Activated CD8-positive, alpha-beta T cell treated with anti-CD3 and anti-CD28 coated beads for 36 hours (primary cell): ENCODE data around the gene CHST15. TPM values are rescaled to one million over a fixed set of nuclear protein-coding genes. Genes with fewer than 3 reads are reported as not detected.

Source experiments
- ATAC-seq: fragments of 200-7000 bp; cut with Tn5 transposase; one replicate; pipeline ENCODE4 v1.10.0; 2021; ENCODE audit warnings: mild to moderate bottlenecking, moderate library complexity
- CTCF ChIA-PET: fragments of 350-600 bp; sonication (Branson Sonifier 250); formaldehyde crosslinking; loops from one replicate; lab custom pipeline; 2021; ENCODE audit warnings: antibody characterized with exemption; lab: Charles Lee
- POLR2A ChIA-PET: fragments of 350-600 bp; sonication (Branson Sonifier 250); formaldehyde crosslinking; loops from one replicate; lab custom pipeline; 2021; ENCODE audit warnings: antibody characterized with exemption; lab: Charles Lee
- DNase-seq: peaks from one replicate; pipeline ENCODE4 v3.0.0-alpha.2; 2020
- H3K27ac Mint-ChIP-seq: one replicate; pipeline ENCODE4 v1.8.0; 2021; ENCODE audit warnings: mild to moderate bottlenecking, mixed read lengths
- H3K27me3 Mint-ChIP-seq: one replicate; pipeline ENCODE4 v1.8.0; 2021; ENCODE audit warnings: mixed read lengths
- H3K36me3 Mint-ChIP-seq: one replicate; pipeline ENCODE4 v1.8.0; 2021; ENCODE audit warnings: low read depth, mixed read lengths
- H3K4me1 Mint-ChIP-seq: one replicate; pipeline ENCODE4 v1.8.0; 2021; ENCODE audit warnings: low read depth, mixed read lengths
- H3K4me3 Mint-ChIP-seq: one replicate; pipeline ENCODE4 v1.8.0; 2021; ENCODE audit warnings: mild to moderate bottlenecking, moderate library complexity, mixed read lengths
- H3K9me3 Mint-ChIP-seq: one replicate; pipeline ENCODE4 v1.8.0; 2021; ENCODE audit warnings: mixed read lengths
- intact Hi-C: fragments of 100-400 bp; cut with micrococcal nuclease; formaldehyde crosslinking; loops from one replicate; pipeline ENCODE4 v1.10.0; 2022
- total RNA-seq, 2 experiments: library from RNA; stranded (reverse); gene quantifications; one replicate each; pipeline ENCODE4 v1.2.3, GENCODE V29; 2021
- TF ChIP-seq, protein P1 (sequence below): fragments of 200-600 bp; IDR thresholded peaks from one replicate; pipeline ENCODE4 v1.8.0; 2022; ENCODE audit warnings: antibody characterized with exemption, mild to moderate bottlenecking

The CHST15 gene
- total RNA-seq, 2 experiments from 2014 or later: 0.36 to 0.81 TPM

DNA sequence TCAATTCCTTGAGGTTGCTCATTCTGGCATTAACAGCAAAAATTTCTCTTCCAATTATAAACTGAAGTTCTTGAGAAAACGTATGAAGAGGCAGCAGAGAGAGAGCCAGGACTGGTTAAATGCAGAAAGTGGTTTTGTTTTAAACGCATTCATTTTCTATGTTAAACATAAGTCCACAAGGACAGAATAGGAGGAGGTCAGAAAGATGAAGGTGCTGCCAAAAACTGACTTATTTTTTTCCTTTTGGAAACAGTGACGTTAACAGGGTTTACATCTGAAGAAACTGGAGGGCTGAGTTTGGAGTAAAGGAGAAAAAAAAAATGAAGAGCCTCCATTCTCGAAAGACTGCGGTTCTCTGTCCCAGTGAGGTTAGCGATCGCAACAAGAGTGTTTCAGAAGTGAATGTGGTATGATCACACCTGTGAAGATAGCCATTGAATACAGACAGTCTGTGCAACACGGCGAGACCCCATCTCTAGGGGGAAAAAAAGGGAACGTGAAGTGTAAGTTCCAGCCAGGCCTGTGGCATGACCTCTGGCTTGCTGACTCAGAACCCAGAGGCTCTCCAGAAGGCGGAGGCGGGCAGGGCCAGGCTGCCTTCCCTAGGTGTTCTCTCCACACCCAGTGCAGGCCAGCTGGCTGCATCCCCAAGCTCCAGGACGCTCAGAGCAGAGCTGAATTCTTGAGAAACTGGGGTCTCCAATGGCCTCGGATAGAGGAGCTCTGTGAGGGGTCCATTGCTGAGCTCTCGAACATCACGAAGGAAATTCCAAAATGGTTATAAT lies 84.0 kb downstream of the CHST15 start:
- ChIA-PET CTCF (interaction anchor here (0.5 to 1.8 kb wide), 2 partner anchors 380 to 476 kb away, joined by 4 to 5 read pairs; no protein-coding TSS in a partner anchor), POLR2A (no interaction called here)
- TF ChIP-seq, protein P1, sequence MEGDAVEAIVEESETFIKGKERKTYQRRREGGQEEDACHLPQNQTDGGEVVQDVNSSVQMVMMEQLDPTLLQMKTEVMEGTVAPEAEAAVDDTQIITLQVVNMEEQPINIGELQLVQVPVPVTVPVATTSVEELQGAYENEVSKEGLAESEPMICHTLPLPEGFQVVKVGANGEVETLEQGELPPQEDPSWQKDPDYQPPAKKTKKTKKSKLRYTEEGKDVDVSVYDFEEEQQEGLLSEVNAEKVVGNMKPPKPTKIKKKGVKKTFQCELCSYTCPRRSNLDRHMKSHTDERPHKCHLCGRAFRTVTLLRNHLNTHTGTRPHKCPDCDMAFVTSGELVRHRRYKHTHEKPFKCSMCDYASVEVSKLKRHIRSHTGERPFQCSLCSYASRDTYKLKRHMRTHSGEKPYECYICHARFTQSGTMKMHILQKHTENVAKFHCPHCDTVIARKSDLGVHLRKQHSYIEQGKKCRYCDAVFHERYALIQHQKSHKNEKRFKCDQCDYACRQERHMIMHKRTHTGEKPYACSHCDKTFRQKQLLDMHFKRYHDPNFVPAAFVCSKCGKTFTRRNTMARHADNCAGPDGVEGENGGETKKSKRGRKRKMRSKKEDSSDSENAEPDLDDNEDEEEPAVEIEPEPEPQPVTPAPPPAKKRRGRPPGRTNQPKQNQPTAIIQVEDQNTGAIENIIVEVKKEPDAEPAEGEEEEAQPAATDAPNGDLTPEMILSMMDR: no peak
- no peak for ATAC-seq
- Mint-ChIP-seq H3K36me3 (no peaks in the 10 kb centered on the region), H3K9me3 (peaks cover 8% of the 10 kb centered on the region), H3K4me3 (no peak overlapping the region), H3K27me3 (no peaks in the 10 kb centered on the region), H3K27ac (no peak overlapping the region), H3K4me1 (no peaks in the 10 kb centered on the region)
- intact Hi-C loops: no loop called here
- DNase-seq: no peak

DNA sequence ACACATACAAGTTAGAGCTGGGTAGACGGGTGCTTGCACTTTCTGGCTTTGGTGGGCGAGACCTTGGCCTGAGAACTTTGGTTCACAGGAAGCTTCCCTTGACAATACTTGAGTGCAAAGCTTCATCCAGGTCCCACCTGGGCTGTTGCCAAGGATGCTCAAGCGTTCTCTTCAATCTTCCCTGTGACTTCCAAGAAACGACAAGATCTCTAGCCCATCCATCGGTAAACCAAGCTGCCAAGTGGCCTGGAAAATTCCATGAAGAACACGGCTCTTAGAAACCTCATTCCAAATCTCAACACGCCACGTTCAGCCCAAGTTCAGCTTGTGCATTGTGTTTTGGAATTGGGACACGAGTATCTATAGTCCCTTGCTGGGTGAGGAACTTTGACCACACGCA lies 84.7 kb downstream of the CHST15 start:
- H3K4me1 Mint-ChIP-seq: no peaks in the 10 kb centered on the region
- TF ChIP-seq, protein P1: no peak
- CTCF ChIA-PET: no interaction called here
- H3K27me3 Mint-ChIP-seq: no peaks in the 10 kb centered on the region
- H3K4me3 Mint-ChIP-seq: no peak overlapping the region
- no peaks in the 10 kb centered on the region for H3K36me3 Mint-ChIP-seq
- POLR2A ChIA-PET: no interaction called here
- DNase-seq (no peak), ATAC-seq (no peak)
- H3K9me3 Mint-ChIP-seq: peaks cover 3% of the 10 kb centered on the region
- H3K27ac Mint-ChIP-seq: no peak overlapping the region
- intact Hi-C loops: no loop called here

DNA sequence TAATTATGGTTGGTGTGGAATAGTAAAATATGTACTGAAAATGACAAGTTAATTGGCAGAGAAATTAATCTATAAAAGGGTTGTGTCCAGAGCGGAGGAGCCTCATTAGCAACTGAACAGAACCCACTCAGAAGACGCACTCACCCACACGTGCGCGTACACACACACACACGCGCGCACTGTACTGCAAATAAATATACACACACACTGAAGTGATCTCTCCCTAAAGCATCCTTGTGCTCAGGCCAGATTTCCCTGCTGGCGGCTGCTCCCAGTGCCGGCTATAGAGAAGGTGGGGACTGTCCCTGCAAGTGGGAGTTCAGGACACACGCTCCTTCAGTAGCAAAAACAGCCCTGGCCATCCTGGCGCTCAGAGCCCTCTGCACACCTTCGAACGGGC lies 85.2 kb downstream of the CHST15 start:
- H3K27ac Mint-ChIP-seq: no peak overlapping the region
- H3K4me3 Mint-ChIP-seq: no peak overlapping the region
- H3K36me3 Mint-ChIP-seq: no peaks in the 10 kb centered on the region
- H3K27me3 Mint-ChIP-seq: no peaks in the 10 kb centered on the region
- ATAC-seq (no peak), DNase-seq (no peak)
- ChIA-PET CTCF (no interaction called here), POLR2A (no interaction called here)
- no peaks in the 10 kb centered on the region for H3K4me1 Mint-ChIP-seq
- TF ChIP-seq, protein P1: no peak
- no peaks in the 10 kb centered on the region for H3K9me3 Mint-ChIP-seq
- intact Hi-C loops: no loop called here

DNA sequence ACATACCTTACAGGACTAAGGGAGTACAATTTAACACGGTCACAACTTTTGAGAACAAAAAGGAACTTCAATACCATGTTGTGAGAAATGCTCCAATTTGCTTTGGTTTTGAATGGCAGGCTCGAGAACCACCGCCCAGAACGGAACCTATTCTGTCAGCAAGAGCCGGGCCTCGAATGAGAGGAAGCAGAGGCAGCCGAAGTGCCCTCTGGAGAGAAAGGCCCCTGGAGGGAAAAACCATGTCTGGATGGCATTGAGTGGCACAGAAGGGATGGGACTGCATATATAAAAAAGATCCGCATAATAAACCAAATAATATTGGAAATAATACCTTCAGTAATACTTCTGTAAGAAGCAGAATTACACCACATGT lies 85.6 kb downstream of the CHST15 start:
- no peaks in the 10 kb centered on the region for H3K4me1 Mint-ChIP-seq
- DNase-seq (no peak), ATAC-seq (no peak)
- H3K4me3 Mint-ChIP-seq: no peak overlapping the region
- H3K36me3 Mint-ChIP-seq: no peaks in the 10 kb centered on the region
- no peaks in the 10 kb centered on the region for H3K9me3 Mint-ChIP-seq
- ChIA-PET CTCF (no interaction called here), POLR2A (interaction anchor here (0.5 kb wide), 1 partner anchor 840 kb away, joined by 3 read pairs; no protein-coding TSS in a partner anchor)
- no peaks in the 10 kb centered on the region for H3K27me3 Mint-ChIP-seq
- intact Hi-C loops: no loop called here
- TF ChIP-seq, protein P1: no peak
- no peak overlapping the region for H3K27ac Mint-ChIP-seq

DNA sequence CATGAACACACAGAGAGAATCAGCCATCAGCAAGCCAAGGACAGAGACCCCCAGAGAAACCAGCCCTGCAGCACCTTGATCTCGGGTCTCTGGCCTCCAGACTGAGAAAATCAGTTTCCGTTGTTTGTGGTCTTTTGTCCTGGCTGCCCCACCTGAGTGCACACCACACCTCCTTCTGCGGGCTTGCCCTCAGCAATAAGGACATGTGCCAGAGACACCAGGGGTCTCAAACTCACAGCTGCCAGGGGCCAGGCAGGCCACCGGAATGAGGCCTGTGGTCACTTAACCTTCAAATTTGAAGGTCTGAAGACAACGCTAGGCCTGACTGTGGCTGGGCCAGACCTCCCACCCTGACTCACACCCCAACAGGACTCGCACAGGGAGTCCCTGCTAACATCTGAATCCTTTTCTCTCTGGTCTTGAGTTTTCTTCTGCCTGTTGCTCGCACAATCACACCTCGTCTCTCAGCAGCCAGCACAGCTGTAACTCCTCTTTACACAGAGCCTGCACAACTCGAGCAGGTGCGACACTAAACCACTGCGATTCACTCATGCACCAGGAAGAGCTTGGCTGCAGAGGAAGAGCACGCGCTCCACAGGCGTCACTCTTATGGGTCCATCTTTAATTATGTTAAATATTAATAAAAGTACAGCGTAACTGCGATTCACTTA lies 86.2 kb downstream of the CHST15 start:
- H3K4me1 Mint-ChIP-seq: no peaks in the 10 kb centered on the region
- H3K36me3 Mint-ChIP-seq: no peaks in the 10 kb centered on the region
- no peak overlapping the region for H3K4me3 Mint-ChIP-seq
- intact Hi-C loops: no loop called here
- ATAC-seq: no peak
- H3K27me3 Mint-ChIP-seq: no peaks in the 10 kb centered on the region
- CTCF ChIA-PET: no interaction called here
- H3K9me3 Mint-ChIP-seq: no peaks in the 10 kb centered on the region
- no peak for DNase-seq
- TF ChIP-seq, protein P1: no peak
- POLR2A ChIA-PET: interaction anchor here (0.5 kb wide), 1 partner anchor 839 kb away, joined by 3 read pairs; no protein-coding TSS in a partner anchor
- H3K27ac Mint-ChIP-seq: no peak overlapping the region
